Measurements from ENCODE around the gene AADAT. TPM values are rescaled to one million over a fixed set of nuclear protein-coding genes. Genes with fewer than 3 reads are reported as not detected.

AADAT gene
- total RNA-seq, 1 donor from 2014 or later: not detected

Other genes with a start within 250 kb of the AADAT start
- 0.12 and 1.1 TPM in 2 replicates for gene MFAP3L, start 63.6 kb downstream of the AADAT start, total RNA-seq